Measurements from ENCODE around the gene HTR3D. TPM values are rescaled to one million over a fixed set of nuclear protein-coding genes. Genes with fewer than 3 reads are reported as not detected.

HTR3D gene
- total RNA-seq, 2 experiments from 2014 or later: not detected

DNA sequence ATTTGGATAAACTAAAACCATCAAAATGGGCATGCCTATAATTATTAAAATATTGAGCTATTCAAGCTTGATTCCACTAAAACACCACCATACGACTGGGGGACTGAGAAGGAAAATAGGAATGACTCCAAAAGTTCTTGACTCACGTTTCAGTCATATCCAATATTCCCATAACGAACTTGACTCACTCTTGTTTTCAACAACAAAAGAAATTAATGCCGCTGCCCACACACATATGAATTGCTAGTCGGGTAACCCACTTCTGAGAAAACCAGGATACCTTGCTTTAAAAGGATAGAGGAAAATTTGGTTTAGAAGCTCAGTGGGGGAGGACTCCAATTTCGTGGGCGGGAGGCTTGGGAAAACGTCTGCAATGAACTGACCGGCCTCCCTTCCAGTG is 26.5 kb downstream of the HTR3D start:
- no peak overlapping the region for H3K27ac ChIP-seq (ENCODE audit: low read depth in 1 of 2, low read length in 2 of 2)
- H3K9me3 Mint-ChIP-seq: no peaks in the 10 kb centered on the region
- DNase-seq (no peak), ATAC-seq (ENCODE audit: poor library complexity) (no peak)
- H3K27ac Mint-ChIP-seq: no peak overlapping the region
- H3K4me1 Mint-ChIP-seq (ENCODE audit: low read depth): no peaks in the 10 kb centered on the region
- H3K27me3 ChIP-seq (ENCODE audit: control insufficient read depth in 1 of 2, insufficient read depth in 2 of 2, low read length in 2 of 2): no peaks in the 10 kb centered on the region
- no peak overlapping the region for H3K4me3 ChIP-seq (ENCODE audit: low read length)
- no peaks in the 10 kb centered on the region for H3K9me3 ChIP-seq (ENCODE audit: control insufficient read depth in 1 of 2, insufficient read depth in 1 of 2, low read length in 2 of 2)
- TF ChIP-seq, protein P1, sequence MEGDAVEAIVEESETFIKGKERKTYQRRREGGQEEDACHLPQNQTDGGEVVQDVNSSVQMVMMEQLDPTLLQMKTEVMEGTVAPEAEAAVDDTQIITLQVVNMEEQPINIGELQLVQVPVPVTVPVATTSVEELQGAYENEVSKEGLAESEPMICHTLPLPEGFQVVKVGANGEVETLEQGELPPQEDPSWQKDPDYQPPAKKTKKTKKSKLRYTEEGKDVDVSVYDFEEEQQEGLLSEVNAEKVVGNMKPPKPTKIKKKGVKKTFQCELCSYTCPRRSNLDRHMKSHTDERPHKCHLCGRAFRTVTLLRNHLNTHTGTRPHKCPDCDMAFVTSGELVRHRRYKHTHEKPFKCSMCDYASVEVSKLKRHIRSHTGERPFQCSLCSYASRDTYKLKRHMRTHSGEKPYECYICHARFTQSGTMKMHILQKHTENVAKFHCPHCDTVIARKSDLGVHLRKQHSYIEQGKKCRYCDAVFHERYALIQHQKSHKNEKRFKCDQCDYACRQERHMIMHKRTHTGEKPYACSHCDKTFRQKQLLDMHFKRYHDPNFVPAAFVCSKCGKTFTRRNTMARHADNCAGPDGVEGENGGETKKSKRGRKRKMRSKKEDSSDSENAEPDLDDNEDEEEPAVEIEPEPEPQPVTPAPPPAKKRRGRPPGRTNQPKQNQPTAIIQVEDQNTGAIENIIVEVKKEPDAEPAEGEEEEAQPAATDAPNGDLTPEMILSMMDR (IDR thresholded peaks at IDR 0.05): no peak
- H3K27me3 Mint-ChIP-seq: peaks cover 8% of the 10 kb centered on the region
- CTCF ChIA-PET: no interaction called here
- no peaks in the 10 kb centered on the region for H3K36me3 ChIP-seq (ENCODE audit: insufficient read depth, low read length)
- no peaks in the 10 kb centered on the region for H3K4me1 ChIP-seq (ENCODE audit: insufficient read depth, low read length)
- POLR2A ChIA-PET: no interaction called here
- intact Hi-C loops (cut with DNase I, micrococcal nuclease): no loop called here
- H3K36me3 Mint-ChIP-seq (ENCODE audit: low read depth): no peaks in the 10 kb centered on the region
- no peak overlapping the region for H3K4me3 Mint-ChIP-seq

- CTCF ChIA-PET: no interaction called here
- no peaks in the 10 kb centered on the region for H3K36me3 ChIP-seq (ENCODE audit: insufficient read depth, low read length)
- Mint-ChIP-seq H3K27me3 (peaks cover 4% of the 10 kb centered on the region), H3K27ac (no peak overlapping the region), H3K4me3 (no peak overlapping the region), H3K4me1 (ENCODE audit: low read depth) (no peaks in the 10 kb centered on the region), H3K36me3 (ENCODE audit: low read depth) (no peaks in the 10 kb centered on the region), H3K9me3 (no peaks in the 10 kb centered on the region)
- ATAC-seq (ENCODE audit: poor library complexity) (no peak), DNase-seq (no peak)
- intact Hi-C loops (cut with DNase I, micrococcal nuclease): no loop called here
- TF ChIP-seq, protein P1 (IDR thresholded peaks at IDR 0.05): no peak
- POLR2A ChIA-PET: no interaction called here
- no peaks in the 10 kb centered on the region for H3K9me3 ChIP-seq (ENCODE audit: control insufficient read depth in 1 of 2, insufficient read depth in 1 of 2, low read length in 2 of 2)
- H3K27me3 ChIP-seq (ENCODE audit: control insufficient read depth in 1 of 2, insufficient read depth in 2 of 2, low read length in 2 of 2): no peaks in the 10 kb centered on the region
- no peak overlapping the region for H3K27ac ChIP-seq (ENCODE audit: low read depth in 1 of 2, low read length in 2 of 2)
- H3K4me3 ChIP-seq (ENCODE audit: low read length): no peak overlapping the region
- no peaks in the 10 kb centered on the region for H3K4me1 ChIP-seq (ENCODE audit: insufficient read depth, low read length)
Measured at GRCh38 chr3:184059424-184059823, 27.9 kb downstream of the HTR3D start.

GRCh38 chr3:184062637-184063036 is 31.1 kb downstream of the HTR3D start:
- CTCF ChIA-PET: no interaction called here
- Histone ChIP-seq H3K9me3 (ENCODE audit: control insufficient read depth in 1 of 2, insufficient read depth in 1 of 2, low read length in 2 of 2) (no peaks in the 10 kb centered on the region), H3K4me1 (ENCODE audit: insufficient read depth, low read length) (no peaks in the 10 kb centered on the region), H3K36me3 (ENCODE audit: insufficient read depth, low read length) (no peaks in the 10 kb centered on the region), H3K4me3 (ENCODE audit: low read length) (no peak overlapping the region), H3K27ac (ENCODE audit: low read depth in 1 of 2, low read length in 2 of 2) (no peak overlapping the region), H3K27me3 (ENCODE audit: control insufficient read depth in 1 of 2, insufficient read depth in 2 of 2, low read length in 2 of 2) (no peaks in the 10 kb centered on the region)
- Mint-ChIP-seq H3K27ac (no peak overlapping the region), H3K36me3 (ENCODE audit: low read depth) (no peaks in the 10 kb centered on the region), H3K27me3 (no peaks in the 10 kb centered on the region), H3K9me3 (no peaks in the 10 kb centered on the region), H3K4me1 (ENCODE audit: low read depth) (no peaks in the 10 kb centered on the region), H3K4me3 (no peak overlapping the region)
- intact Hi-C loops (cut with DNase I, micrococcal nuclease): no loop called here
- TF ChIP-seq, protein P1 (IDR thresholded peaks at IDR 0.05): no peak
- ATAC-seq (ENCODE audit: poor library complexity): no peak
- DNase-seq: no peak
- POLR2A ChIA-PET: no interaction called here
